ENCODE measurements around the gene BAHCC1.
A peak's percentile ranks its signal among the peaks of the same experiment; 100 is the strongest.

The BAHCC1 gene

DNA sequence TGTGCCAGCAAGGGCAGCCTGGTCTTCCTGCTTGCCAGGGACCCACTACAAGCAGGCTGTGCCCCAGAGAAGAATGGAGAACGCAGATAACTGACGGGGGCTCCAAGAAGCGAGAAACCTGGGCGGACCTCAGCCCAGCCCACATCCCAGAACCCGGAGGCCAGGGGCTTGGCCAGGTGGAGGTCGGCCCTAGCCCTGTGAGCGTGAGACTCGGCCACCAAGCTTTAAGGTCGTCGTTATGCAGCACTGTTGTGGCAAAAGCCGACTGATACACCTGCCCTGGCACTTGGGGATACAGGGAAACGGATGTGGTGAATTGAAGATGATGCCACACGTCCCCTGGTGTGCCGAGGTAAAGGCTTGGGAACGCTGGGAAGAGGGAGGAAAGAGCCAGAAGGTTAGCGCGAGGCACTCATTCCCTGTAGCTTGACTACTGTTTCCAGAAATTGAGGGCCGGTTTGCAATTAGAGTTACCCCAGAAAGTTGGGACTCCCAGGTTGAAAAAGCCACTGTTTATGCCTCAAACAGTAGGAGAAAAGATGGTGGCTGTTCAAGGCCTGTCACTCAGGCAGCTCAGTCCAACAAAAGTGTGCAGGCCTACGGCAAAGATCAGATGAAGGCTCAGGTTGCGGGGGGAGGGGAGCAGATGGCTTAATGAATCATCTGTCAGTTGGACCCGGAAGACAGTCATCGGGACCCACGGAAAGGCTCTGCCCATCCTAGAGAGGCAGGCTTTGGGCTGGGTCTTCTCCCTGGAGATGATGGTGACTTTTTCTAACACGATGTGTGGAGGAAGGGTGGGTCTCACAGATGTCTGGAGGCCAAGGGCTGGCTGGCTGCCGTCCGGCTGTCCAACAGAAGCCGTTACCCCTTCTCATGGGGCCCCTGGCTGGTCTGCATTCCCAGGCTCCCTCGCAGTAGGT is 45.6 kb upstream of the BAHCC1 start (continued):
- TF ChIP-seq ZNF837 (tag by site-specific recombination; IDR thresholded peaks at IDR 0.05) (no peak), ZXDB (tag by site-specific recombination; IDR thresholded peaks at IDR 0.05) (no peak), ZNF530 (tag by site-specific recombination; IDR thresholded peaks at IDR 0.05; ENCODE audit: low read depth) (no peak), GLIS2 (tag by site-specific recombination; IDR thresholded peaks at IDR 0.05) (no peak), ZNF221 (tag by site-specific recombination; IDR thresholded peaks at IDR 0.05; ENCODE audit: borderline replicate concordance) (no peak), ZNF777 (tag by site-specific recombination; IDR thresholded peaks at IDR 0.05; ENCODE audit: borderline replicate concordance) (no peak), ZNF561 (tag by site-specific recombination; IDR thresholded peaks at IDR 0.05; ENCODE audit: borderline replicate concordance) (0 out of 2 replicates have a peak, but pooled peaks have one; percentile 43), ZNF660 (tag by site-specific recombination; IDR thresholded peaks at IDR 0.05) (no peak), ZNF138 (tag by site-specific recombination; IDR thresholded peaks at IDR 0.05; ENCODE audit: borderline replicate concordance) (no peak), KLF1 (tag by site-specific recombination; IDR thresholded peaks at IDR 0.05) (no peak), ZBTB17 (tag by site-specific recombination; IDR thresholded peaks at IDR 0.05) (peak; percentile 42; the same call in 1 of the 2 replicates), ZNF404 (tag by site-specific recombination; IDR thresholded peaks at IDR 0.05) (no peak), KLF16 (tag by site-specific recombination; IDR thresholded peaks at IDR 0.05) (no peak), ZNF626 (tag by site-specific recombination; IDR thresholded peaks at IDR 0.05) (no peak)
- TF ChIP-seq, protein P1, sequence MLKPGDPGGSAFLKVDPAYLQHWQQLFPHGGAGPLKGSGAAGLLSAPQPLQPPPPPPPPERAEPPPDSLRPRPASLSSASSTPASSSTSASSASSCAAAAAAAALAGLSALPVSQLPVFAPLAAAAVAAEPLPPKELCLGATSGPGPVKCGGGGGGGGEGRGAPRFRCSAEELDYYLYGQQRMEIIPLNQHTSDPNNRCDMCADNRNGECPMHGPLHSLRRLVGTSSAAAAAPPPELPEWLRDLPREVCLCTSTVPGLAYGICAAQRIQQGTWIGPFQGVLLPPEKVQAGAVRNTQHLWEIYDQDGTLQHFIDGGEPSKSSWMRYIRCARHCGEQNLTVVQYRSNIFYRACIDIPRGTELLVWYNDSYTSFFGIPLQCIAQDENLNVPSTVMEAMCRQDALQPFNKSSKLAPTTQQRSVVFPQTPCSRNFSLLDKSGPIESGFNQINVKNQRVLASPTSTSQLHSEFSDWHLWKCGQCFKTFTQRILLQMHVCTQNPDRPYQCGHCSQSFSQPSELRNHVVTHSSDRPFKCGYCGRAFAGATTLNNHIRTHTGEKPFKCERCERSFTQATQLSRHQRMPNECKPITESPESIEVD (tag by site-specific recombination; IDR thresholded peaks at IDR 0.05) = no peak
- TF ChIP-seq, protein P2, sequence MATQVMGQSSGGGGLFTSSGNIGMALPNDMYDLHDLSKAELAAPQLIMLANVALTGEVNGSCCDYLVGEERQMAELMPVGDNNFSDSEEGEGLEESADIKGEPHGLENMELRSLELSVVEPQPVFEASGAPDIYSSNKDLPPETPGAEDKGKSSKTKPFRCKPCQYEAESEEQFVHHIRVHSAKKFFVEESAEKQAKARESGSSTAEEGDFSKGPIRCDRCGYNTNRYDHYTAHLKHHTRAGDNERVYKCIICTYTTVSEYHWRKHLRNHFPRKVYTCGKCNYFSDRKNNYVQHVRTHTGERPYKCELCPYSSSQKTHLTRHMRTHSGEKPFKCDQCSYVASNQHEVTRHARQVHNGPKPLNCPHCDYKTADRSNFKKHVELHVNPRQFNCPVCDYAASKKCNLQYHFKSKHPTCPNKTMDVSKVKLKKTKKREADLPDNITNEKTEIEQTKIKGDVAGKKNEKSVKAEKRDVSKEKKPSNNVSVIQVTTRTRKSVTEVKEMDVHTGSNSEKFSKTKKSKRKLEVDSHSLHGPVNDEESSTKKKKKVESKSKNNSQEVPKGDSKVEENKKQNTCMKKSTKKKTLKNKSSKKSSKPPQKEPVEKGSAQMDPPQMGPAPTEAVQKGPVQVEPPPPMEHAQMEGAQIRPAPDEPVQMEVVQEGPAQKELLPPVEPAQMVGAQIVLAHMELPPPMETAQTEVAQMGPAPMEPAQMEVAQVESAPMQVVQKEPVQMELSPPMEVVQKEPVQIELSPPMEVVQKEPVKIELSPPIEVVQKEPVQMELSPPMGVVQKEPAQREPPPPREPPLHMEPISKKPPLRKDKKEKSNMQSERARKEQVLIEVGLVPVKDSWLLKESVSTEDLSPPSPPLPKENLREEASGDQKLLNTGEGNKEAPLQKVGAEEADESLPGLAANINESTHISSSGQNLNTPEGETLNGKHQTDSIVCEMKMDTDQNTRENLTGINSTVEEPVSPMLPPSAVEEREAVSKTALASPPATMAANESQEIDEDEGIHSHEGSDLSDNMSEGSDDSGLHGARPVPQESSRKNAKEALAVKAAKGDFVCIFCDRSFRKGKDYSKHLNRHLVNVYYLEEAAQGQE (tag by site-specific recombination; IDR thresholded peaks at IDR 0.05) = no peak
- TF ChIP-seq, protein P3, sequence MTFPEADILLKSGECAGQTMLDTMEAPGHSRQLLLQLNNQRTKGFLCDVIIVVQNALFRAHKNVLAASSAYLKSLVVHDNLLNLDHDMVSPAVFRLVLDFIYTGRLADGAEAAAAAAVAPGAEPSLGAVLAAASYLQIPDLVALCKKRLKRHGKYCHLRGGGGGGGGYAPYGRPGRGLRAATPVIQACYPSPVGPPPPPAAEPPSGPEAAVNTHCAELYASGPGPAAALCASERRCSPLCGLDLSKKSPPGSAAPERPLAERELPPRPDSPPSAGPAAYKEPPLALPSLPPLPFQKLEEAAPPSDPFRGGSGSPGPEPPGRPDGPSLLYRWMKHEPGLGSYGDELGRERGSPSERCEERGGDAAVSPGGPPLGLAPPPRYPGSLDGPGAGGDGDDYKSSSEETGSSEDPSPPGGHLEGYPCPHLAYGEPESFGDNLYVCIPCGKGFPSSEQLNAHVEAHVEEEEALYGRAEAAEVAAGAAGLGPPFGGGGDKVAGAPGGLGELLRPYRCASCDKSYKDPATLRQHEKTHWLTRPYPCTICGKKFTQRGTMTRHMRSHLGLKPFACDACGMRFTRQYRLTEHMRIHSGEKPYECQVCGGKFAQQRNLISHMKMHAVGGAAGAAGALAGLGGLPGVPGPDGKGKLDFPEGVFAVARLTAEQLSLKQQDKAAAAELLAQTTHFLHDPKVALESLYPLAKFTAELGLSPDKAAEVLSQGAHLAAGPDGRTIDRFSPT (tag by site-specific recombination; IDR thresholded peaks at IDR 0.05) = no peak
- TF ChIP-seq, protein P4, sequence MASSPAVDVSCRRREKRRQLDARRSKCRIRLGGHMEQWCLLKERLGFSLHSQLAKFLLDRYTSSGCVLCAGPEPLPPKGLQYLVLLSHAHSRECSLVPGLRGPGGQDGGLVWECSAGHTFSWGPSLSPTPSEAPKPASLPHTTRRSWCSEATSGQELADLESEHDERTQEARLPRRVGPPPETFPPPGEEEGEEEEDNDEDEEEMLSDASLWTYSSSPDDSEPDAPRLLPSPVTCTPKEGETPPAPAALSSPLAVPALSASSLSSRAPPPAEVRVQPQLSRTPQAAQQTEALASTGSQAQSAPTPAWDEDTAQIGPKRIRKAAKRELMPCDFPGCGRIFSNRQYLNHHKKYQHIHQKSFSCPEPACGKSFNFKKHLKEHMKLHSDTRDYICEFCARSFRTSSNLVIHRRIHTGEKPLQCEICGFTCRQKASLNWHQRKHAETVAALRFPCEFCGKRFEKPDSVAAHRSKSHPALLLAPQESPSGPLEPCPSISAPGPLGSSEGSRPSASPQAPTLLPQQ (tag by site-specific recombination; IDR thresholded peaks at IDR 0.05) = no peak
- TF ChIP-seq, protein P5, sequence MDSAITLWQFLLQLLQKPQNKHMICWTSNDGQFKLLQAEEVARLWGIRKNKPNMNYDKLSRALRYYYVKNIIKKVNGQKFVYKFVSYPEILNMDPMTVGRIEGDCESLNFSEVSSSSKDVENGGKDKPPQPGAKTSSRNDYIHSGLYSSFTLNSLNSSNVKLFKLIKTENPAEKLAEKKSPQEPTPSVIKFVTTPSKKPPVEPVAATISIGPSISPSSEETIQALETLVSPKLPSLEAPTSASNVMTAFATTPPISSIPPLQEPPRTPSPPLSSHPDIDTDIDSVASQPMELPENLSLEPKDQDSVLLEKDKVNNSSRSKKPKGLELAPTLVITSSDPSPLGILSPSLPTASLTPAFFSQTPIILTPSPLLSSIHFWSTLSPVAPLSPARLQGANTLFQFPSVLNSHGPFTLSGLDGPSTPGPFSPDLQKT (IDR thresholded peaks at IDR 0.05; ENCODE audit: borderline replicate concordance, low read depth, low read length) = no peak
- TF ChIP-seq, protein P6, sequence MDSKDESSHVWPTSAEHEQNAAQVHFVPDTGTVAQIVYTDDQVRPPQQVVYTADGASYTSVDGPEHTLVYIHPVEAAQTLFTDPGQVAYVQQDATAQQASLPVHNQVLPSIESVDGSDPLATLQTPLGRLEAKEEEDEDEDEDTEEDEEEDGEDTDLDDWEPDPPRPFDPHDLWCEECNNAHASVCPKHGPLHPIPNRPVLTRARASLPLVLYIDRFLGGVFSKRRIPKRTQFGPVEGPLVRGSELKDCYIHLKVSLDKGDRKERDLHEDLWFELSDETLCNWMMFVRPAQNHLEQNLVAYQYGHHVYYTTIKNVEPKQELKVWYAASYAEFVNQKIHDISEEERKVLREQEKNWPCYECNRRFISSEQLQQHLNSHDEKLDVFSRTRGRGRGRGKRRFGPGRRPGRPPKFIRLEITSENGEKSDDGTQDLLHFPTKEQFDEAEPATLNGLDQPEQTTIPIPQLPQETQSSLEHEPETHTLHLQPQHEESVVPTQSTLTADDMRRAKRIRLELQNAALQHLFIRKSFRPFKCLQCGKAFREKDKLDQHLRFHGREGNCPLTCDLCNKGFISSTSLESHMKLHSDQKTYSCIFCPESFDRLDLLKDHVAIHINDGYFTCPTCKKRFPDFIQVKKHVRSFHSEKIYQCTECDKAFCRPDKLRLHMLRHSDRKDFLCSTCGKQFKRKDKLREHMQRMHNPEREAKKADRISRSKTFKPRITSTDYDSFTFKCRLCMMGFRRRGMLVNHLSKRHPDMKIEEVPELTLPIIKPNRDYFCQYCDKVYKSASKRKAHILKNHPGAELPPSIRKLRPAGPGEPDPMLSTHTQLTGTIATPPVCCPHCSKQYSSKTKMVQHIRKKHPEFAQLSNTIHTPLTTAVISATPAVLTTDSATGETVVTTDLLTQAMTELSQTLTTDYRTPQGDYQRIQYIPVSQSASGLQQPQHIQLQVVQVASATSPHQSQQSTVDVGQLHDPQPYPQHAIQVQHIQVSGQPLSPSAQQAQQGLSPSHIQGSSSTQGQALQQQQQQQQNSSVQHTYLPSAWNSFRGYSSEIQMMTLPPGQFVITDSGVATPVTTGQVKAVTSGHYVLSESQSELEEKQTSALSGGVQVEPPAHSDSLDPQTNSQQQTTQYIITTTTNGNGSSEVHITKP (tag by site-specific recombination; IDR thresholded peaks at IDR 0.05) = 0 out of 2 replicates have a peak, but pooled peaks have one; percentile 12
- TF ChIP-seq, protein P7, sequence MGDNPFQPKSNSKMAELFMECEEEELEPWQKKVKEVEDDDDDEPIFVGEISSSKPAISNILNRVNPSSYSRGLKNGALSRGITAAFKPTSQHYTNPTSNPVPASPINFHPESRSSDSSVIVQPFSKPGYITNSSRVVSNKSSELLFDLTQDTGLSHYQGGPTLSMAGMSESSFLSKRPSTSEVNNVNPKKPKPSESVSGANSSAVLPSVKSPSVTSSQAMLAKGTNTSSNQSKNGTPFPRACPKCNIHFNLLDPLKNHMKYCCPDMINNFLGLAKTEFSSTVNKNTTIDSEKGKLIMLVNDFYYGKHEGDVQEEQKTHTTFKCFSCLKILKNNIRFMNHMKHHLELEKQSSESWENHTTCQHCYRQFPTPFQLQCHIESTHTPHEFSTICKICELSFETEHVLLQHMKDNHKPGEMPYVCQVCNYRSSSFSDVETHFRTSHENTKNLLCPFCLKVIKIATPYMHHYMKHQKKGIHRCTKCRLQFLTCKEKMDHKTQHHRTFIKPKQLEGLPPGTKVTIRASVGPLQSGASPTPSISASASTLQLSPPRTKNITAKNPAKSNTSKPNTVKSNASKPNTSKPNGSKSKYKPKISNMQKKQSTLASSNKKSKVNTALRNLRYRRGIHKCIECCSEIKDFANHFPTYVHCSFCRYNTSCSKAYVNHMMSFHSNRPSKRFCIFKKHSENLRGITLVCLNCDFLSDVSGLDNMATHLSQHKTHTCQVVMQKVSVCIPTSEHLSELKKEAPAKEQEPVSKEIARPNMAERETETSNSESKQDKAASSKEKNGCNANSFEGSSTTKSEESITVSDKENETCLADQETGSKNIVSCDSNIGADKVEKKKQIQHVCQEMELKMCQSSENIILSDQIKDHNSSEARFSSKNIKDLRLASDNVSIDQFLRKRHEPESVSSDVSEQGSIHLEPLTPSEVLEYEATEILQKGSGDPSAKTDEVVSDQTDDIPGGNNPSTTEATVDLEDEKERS (tag by site-specific recombination; IDR thresholded peaks at IDR 0.05) = no peak

Data from HEK293 (cell line).